GM23338 (cell line): ENCODE results near the gene F8A1. TPM values are rescaled to one million over a fixed set of nuclear protein-coding genes. Genes with fewer than 3 reads are reported as not detected.
"Not testable (repeated sequence)": the region's sequence is repeated elsewhere in the genome, so short reads cannot be mapped to it uniquely, and the experiment has no call there.

Source experiments
- ATAC-seq: fragments of 200-7000 bp; cut with Tn5 transposase; 3 replicates; pipeline ENCODE4 v1.9.1; 2020
- DNase-seq: peaks from one replicate; pipeline ENCODE4 v3.0.0-alpha.2; 2015; ENCODE audit warnings: low spot score
- H2AFZ ChIP-seq: fragments of 200-600 bp; sonication (generic); 2 replicates; pipeline ENCODE4 v1.8.0; 2016; ENCODE audit warnings: antibody characterized with exemption, mild to moderate bottlenecking, moderate library complexity
- H3F3A ChIP-seq: fragments of 200-600 bp; sonication (generic); replicated peaks from 2 replicates; pipeline ENCODE4 v1.8.0; 2017; ENCODE audit warnings: antibody characterized with exemption, mixed run types, low read depth
- H3K27ac ChIP-seq: fragments of 200-600 bp; sonication (generic); 2 replicates; pipeline ENCODE4 v1.6.1; 2016; ENCODE audit warnings: low read depth
- H3K27me3 ChIP-seq: fragments of 200-600 bp; sonication (generic); 2 replicates; pipeline ENCODE4 v1.8.0; 2016; ENCODE audit warnings: mild to moderate bottlenecking, mixed run types, moderate library complexity; ENCODE audit not compliant: insufficient read depth
- H3K36me3 ChIP-seq: fragments of 200-600 bp; sonication (generic); 2 replicates; pipeline ENCODE4 v1.8.0; 2016; ENCODE audit warnings: mild to moderate bottlenecking; ENCODE audit not compliant: insufficient read depth
- H3K4me1 ChIP-seq: fragments of 200-600 bp; sonication (generic); 2 replicates; pipeline ENCODE4 v1.8.0; 2016; ENCODE audit warnings: mild to moderate bottlenecking, moderate library complexity; ENCODE audit not compliant: insufficient read depth
- H3K4me2 ChIP-seq: fragments of 200-600 bp; sonication (generic); 2 replicates; pipeline ENCODE4 v1.7.1; 2017; ENCODE audit warnings: mixed run types
- H3K4me3 ChIP-seq: fragments of 200-600 bp; sonication (generic); 2 replicates; pipeline ENCODE4 v1.6.1; 2016; ENCODE audit warnings: mixed run types
- H3K79me2 ChIP-seq: fragments of 200-600 bp; sonication (generic); replicated peaks from 2 replicates; pipeline ENCODE4 v1.8.0; 2017; ENCODE audit warnings: mild to moderate bottlenecking; ENCODE audit not compliant: insufficient read depth
- H3K9me2 ChIP-seq: fragments of 200-600 bp; sonication (generic); 2 replicates; pipeline ENCODE4 v1.8.0; 2017; ENCODE audit not compliant: insufficient read depth
- H4K20me1 ChIP-seq: fragments of 200-600 bp; sonication (generic); replicated peaks from 2 replicates; pipeline ENCODE4 v1.8.0; 2017; ENCODE audit warnings: mild to moderate bottlenecking; ENCODE audit not compliant: insufficient read depth
- H3K27ac Mint-ChIP-seq: 2 replicates; pipeline ENCODE4 v1.8.0; 2020; ENCODE audit warnings: inconsistent platforms, mild to moderate bottlenecking, moderate library complexity, mixed read lengths
- H3K27me3 Mint-ChIP-seq: 3 replicates; pipeline ENCODE4 v1.8.0; 2022; ENCODE audit warnings: low read depth, mild to moderate bottlenecking, moderate library complexity, mixed read lengths, inconsistent platforms; ENCODE audit not compliant: insufficient read depth, poor library complexity
- H3K36me3 Mint-ChIP-seq: 3 replicates; pipeline ENCODE4 v1.8.0; 2021; ENCODE audit warnings: low read depth, mild to moderate bottlenecking, inconsistent platforms, moderate library complexity, mixed read lengths
- H3K4me1 Mint-ChIP-seq: 3 replicates; pipeline ENCODE4 v1.8.0; 2020; ENCODE audit warnings: mild to moderate bottlenecking, inconsistent platforms, mixed read lengths
- H3K4me3 Mint-ChIP-seq: 3 replicates; pipeline ENCODE4 v1.8.0; 2021; ENCODE audit warnings: moderate library complexity, mild to moderate bottlenecking, inconsistent platforms, mixed read lengths
- H3K9me3 Mint-ChIP-seq: 3 replicates; pipeline ENCODE4 v1.8.0; 2020; ENCODE audit warnings: moderate library complexity, mild to moderate bottlenecking, inconsistent platforms, mixed read lengths
- CTCF ChIP-seq, 2 experiments: fragments of 200-600 bp in 1 of 2; sonication (generic) in 1 of 2; conservative IDR thresholded peaks; 2 replicates each; pipeline versions ENCODE4 v1.5.1 to v1.6.1; 2016 to 2017; ENCODE audit warnings: antibody characterized with exemption in 2 of 2, low read depth in 2 of 2, mild to moderate bottlenecking in 2 of 2, moderate library complexity in 1 of 2
- ETS1 ChIP-seq: IDR thresholded peaks from 2 replicates; pipeline ENCODE4 v1.6.1; 2016; ENCODE audit warnings: antibody characterized with exemption
- EZH2 ChIP-seq: fragments of 200-600 bp; sonication (generic); IDR thresholded peaks from one replicate; pipeline ENCODE4 v1.8.0; 2017; ENCODE audit warnings: antibody characterized with exemption, mild to moderate bottlenecking, low read depth; ENCODE audit not compliant: unreplicated experiment
- ZNF462 ChIP-seq: fragments of 250-450 bp; sonication (Bioruptor Pico); IDR thresholded peaks from 2 replicates; pipeline ENCODE4 v1.5.0; 2020; ENCODE audit warnings: mild to moderate bottlenecking, moderate library complexity
- long read RNA-seq: library from polyadenylated mRNA; unstranded; transcript quantifications from one replicate; pipeline ENCODE4 v2.0.0, GENCODE V29; 2020; ENCODE audit not compliant: unreplicated experiment
- polyA plus RNA-seq: library from polyadenylated mRNA; unstranded; fragments of >200 nt; fragmentation: Nextera tagmentation; extraction: Ambion mirVana; gene quantifications from 2 replicates; pipeline ENCODE4 v1.2.1, GENCODE V29; 2016
- total RNA-seq: library from RNA; depleted of rRNA; stranded (reverse); fragments of >200 nt; shearing (Covaris generic); gene quantifications from 2 replicates; pipeline ENCODE4 v1.2.3, GENCODE V29; 2014; rRNA removed

The F8A1 gene
- total RNA-seq, result 10.8 and 19.0 TPM in 2 replicates
- polyA plus RNA-seq, result 26.0 and 36.9 TPM in 2 replicates
- long read RNA-seq, transcript F8A1-201 (1 exons, 1,713 nt), result major isoform, 29 of 29 reads
- long read RNA-seq, partial matches to known transcripts, result 0 of 29 reads
- long read RNA-seq, other reads (novel, unspliced or antisense), result 0 of 29 reads

- not testable (repeated sequence) for H3K27ac Mint-ChIP-seq, H2AFZ ChIP-seq, H3K4me2 ChIP-seq, H3K27ac ChIP-seq, H3K4me1 Mint-ChIP-seq, H3K9me3 Mint-ChIP-seq, H3K36me3 Mint-ChIP-seq, H3K27me3 Mint-ChIP-seq, H3K4me1 ChIP-seq, H4K20me1 ChIP-seq, DNase-seq, H3F3A ChIP-seq, H3K36me3 ChIP-seq, H3K9me2 ChIP-seq, H3K27me3 ChIP-seq, H3K4me3 Mint-ChIP-seq, H3K79me2 ChIP-seq
- H3K4me3 ChIP-seq, result peak within 1 kb of the TSS; percentile 46; the same call in 1 of the 2 replicates
- peak; percentile 76 for ATAC-seq
Observed at GRCh38 chrX:154886069-154886788, at the start of gene F8A1. F8A1 (plus strand) TSS chrX:154886355; CDS start chrX:154886375, 20 bp downstream.

- H3K4me2 ChIP-seq, result no peak overlapping the region
- no peak for ATAC-seq
- Mint-ChIP-seq H3K36me3 (peaks cover 2% of the 10 kb centered on the region; the same call in 1 of the 3 replicates), H3K4me1 (no peaks in the 10 kb centered on the region), H3K9me3 (peaks cover 6% of the 10 kb centered on the region), H3K27ac (no peak overlapping the region), H3K27me3 (peaks cover 2% of the 10 kb centered on the region), H3K4me3 (no peak overlapping the region)
- TF ChIP-seq EZH2 (no peak), CTCF (conservative IDR thresholded peaks at IDR 0.05; ENCODE audit: low read depth in 2 of 2) (peak; percentile 62)
- no peak overlapping the region for H3K4me3 ChIP-seq
- no peaks in the 10 kb centered on the region for H3K9me2 ChIP-seq
- H3K36me3 ChIP-seq, result no peaks in the 10 kb centered on the region
- no peaks in the 10 kb centered on the region for H3K4me1 ChIP-seq
- H3K79me2 ChIP-seq, result no peaks in the 10 kb centered on the region
- H3K27me3 ChIP-seq, result no peaks in the 10 kb centered on the region
- no peak overlapping the region for H3K27ac ChIP-seq
- H3F3A ChIP-seq, result no peaks in the 10 kb centered on the region
- H2AFZ ChIP-seq, result no peak overlapping the region
- no peaks in the 10 kb centered on the region for H4K20me1 ChIP-seq
- peak; percentile 40 for DNase-seq
Observed at GRCh38 chrX:154840856-154841255, 45.3 kb upstream of the F8A1 start.

GRCh38 chrX:154850957-154851611, 35.1 kb upstream of the F8A1 start:
- H3K4me1 ChIP-seq, result no peaks in the 10 kb centered on the region
- no peak overlapping the region for H2AFZ ChIP-seq
- H3K4me2 ChIP-seq, result no peak overlapping the region
- Mint-ChIP-seq H3K9me3 (peaks cover 20% of the 10 kb centered on the region; the same call in 2 of the 3 replicates), H3K27me3 (peaks cover 2% of the 10 kb centered on the region), H3K4me3 (no peak overlapping the region), H3K27ac (no peak overlapping the region), H3K36me3 (peaks cover 6% of the 10 kb centered on the region; the same call in 1 of the 3 replicates), H3K4me1 (no peaks in the 10 kb centered on the region)
- H3K27me3 ChIP-seq, result no peaks in the 10 kb centered on the region
- H3K9me2 ChIP-seq, result no peaks in the 10 kb centered on the region
- no peak for ATAC-seq
- no peaks in the 10 kb centered on the region for H3K79me2 ChIP-seq
- no peaks in the 10 kb centered on the region for H3F3A ChIP-seq
- H3K27ac ChIP-seq, result no peak overlapping the region
- no peaks in the 10 kb centered on the region for H3K36me3 ChIP-seq
- no peak overlapping the region for H3K4me3 ChIP-seq
- H4K20me1 ChIP-seq, result no peaks in the 10 kb centered on the region
- DNase-seq, result no peak
- TF ChIP-seq ETS1 (no peak), ZNF462 (CRISPR knock-in tag) (no peak)
